22Rv1 (cell line): ENCODE results near the gene NSUN7.

ENCODE experiments used
- ZFX ChIP-seq: fragments of 450-650 bp; IDR thresholded peaks from 2 replicates; pipeline ENCODE4 v1.6.1; 2017; ENCODE audit warnings: antibody characterized with exemption, borderline replicate concordance
- TF ChIP-seq, protein P1 (sequence below): fragments of 450-650 bp; IDR thresholded peaks from 2 replicates; pipeline ENCODE4 v1.5.1; 2017; ENCODE audit warnings: mild to moderate bottlenecking

DNA sequence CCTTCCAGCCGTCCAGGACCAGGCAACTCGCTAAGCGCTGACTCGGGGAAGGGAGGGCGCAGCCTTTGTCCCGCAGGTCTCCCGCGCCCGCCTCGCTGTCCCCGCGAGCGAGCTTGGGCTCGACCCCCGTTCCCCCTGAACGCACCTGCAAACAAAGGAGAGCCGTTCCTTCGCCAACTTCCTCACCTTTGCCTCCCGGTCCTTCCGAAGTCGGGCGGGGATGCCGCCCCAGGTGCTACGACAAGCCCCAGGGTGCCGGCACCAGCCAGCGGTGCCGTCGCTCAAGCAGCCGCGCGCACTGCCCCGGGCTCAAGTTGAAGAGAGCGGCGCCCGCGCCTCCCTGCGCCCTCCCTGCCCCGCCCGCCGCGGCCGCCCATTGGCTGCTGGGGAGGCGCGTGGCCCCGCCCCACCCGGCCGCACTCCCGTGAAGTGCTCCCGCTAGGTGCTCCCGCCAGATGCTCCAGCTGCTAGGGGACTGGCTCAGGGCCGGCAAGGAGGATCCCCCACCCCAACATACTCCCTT is 107.1 kb downstream of the NSUN7 start:
- TF ChIP-seq, protein P1, sequence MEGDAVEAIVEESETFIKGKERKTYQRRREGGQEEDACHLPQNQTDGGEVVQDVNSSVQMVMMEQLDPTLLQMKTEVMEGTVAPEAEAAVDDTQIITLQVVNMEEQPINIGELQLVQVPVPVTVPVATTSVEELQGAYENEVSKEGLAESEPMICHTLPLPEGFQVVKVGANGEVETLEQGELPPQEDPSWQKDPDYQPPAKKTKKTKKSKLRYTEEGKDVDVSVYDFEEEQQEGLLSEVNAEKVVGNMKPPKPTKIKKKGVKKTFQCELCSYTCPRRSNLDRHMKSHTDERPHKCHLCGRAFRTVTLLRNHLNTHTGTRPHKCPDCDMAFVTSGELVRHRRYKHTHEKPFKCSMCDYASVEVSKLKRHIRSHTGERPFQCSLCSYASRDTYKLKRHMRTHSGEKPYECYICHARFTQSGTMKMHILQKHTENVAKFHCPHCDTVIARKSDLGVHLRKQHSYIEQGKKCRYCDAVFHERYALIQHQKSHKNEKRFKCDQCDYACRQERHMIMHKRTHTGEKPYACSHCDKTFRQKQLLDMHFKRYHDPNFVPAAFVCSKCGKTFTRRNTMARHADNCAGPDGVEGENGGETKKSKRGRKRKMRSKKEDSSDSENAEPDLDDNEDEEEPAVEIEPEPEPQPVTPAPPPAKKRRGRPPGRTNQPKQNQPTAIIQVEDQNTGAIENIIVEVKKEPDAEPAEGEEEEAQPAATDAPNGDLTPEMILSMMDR: no peak
- no peak for TF ChIP-seq ZFX
